ENCODE results near the gene LRRC25.

LRRC25 gene

GRCh38 chr19:18419195-18419698, 21.8 kb upstream of the LRRC25 start, which contains the start of gene SSBP4:
TSS of gene SSBP4 (plus strand) at chr19:18419398. CDS start at chr19:18419649, 251 bp downstream.
- no peak within 1 kb of the TSS for H3K9ac ChIP-seq (ENCODE audit: low read length)
- no peak within 1 kb of the TSS for H3K27ac ChIP-seq (ENCODE audit: low read length)
- peaks cover 14% of the 10 kb centered on the region for H3K4me1 ChIP-seq (ENCODE audit: control insufficient read depth, low read depth, low read length)
- no peaks in the 10 kb centered on the region for H3K9me3 ChIP-seq (ENCODE audit: control insufficient read depth, low read depth, low read length)
- H3K27me3 ChIP-seq (ENCODE audit: control insufficient read depth, insufficient read depth, low read length), result peaks cover 46% of the 10 kb centered on the region
- H3K4me3 ChIP-seq (ENCODE audit: low read length), result peak within 1 kb of the TSS; percentile 50
- no peaks in the 10 kb centered on the region for H3K36me3 ChIP-seq (ENCODE audit: control insufficient read depth, low read depth, low read length)

DNA sequence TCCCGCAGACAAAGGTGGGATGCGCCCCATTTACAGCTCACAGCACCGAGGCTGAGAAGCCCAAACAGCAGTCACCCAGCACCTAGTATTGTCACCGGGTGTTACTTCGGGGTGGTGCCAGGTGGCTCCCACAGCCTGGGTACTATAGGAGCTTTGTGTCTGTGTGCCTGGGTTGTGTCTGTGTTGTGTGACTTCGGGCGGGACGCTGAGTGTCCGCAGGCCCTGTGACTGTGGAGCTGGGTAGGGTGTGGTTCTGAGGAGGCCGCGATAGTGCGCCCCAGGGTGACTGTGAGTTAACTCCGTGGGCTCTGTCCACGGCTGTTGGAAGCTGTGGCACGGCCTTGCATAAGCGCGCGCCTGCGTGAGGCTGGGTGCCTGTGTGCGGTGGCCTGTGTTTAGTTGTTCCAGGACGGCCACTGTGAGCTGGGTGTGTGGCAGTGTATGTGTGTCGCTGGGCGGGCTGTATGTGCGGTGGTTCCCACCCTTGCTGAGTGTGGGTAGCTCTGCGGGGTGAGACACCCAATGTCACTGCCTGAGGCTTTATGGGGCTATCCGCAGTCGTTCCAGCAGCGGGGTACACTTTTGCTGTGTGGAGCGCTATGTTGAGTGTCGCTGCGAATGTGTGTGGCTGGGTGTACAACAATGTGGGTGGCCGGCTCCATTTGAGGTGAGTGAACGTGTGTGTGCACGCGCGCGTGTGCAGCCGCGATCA, 21.2 kb upstream of the LRRC25 start:
- Histone ChIP-seq H3K4me3 (ENCODE audit: low read length) (peak overlapping the region; percentile 31), H3K9ac (ENCODE audit: low read length) (no peak overlapping the region), H3K27me3 (ENCODE audit: control insufficient read depth, insufficient read depth, low read length) (peaks cover 46% of the 10 kb centered on the region), H3K9me3 (ENCODE audit: control insufficient read depth, low read depth, low read length) (no peaks in the 10 kb centered on the region), H3K27ac (ENCODE audit: low read length) (no peak overlapping the region), H3K4me1 (ENCODE audit: control insufficient read depth, low read depth, low read length) (peaks cover 10% of the 10 kb centered on the region), H3K36me3 (ENCODE audit: control insufficient read depth, low read depth, low read length) (no peaks in the 10 kb centered on the region)

DNA sequence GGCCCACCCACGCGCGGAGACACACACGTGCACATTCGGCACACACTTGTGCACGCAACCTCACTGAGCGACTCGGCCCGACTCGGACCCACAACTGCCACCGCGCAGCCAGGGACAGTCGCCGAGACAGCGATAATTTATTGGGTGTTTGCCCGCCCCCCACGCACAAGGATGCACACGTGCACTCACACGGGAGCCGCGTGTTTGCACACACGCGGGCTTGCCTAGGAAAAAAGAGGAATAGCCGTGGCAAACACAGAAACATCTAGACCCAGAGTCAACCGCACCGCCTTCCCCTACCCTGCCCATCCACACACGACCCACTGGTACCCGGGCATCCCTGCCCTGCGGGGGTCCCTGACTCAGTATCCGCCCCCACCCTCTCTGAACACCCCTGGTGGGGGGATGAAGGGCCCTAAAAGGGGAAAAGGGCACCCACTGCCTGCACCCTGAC, 20.6 kb upstream of the LRRC25 start:
- no peak overlapping the region for H3K9ac ChIP-seq (ENCODE audit: low read length)
- H3K4me1 ChIP-seq (ENCODE audit: control insufficient read depth, low read depth, low read length), result peaks cover 10% of the 10 kb centered on the region
- H3K9me3 ChIP-seq (ENCODE audit: control insufficient read depth, low read depth, low read length), result no peaks in the 10 kb centered on the region
- H3K27me3 ChIP-seq (ENCODE audit: control insufficient read depth, insufficient read depth, low read length), result peaks cover 46% of the 10 kb centered on the region
- peak overlapping the region; percentile 40 for H3K4me3 ChIP-seq (ENCODE audit: low read length)
- no peaks in the 10 kb centered on the region for H3K36me3 ChIP-seq (ENCODE audit: control insufficient read depth, low read depth, low read length)
- H3K27ac ChIP-seq (ENCODE audit: low read length), result no peak overlapping the region

DNA sequence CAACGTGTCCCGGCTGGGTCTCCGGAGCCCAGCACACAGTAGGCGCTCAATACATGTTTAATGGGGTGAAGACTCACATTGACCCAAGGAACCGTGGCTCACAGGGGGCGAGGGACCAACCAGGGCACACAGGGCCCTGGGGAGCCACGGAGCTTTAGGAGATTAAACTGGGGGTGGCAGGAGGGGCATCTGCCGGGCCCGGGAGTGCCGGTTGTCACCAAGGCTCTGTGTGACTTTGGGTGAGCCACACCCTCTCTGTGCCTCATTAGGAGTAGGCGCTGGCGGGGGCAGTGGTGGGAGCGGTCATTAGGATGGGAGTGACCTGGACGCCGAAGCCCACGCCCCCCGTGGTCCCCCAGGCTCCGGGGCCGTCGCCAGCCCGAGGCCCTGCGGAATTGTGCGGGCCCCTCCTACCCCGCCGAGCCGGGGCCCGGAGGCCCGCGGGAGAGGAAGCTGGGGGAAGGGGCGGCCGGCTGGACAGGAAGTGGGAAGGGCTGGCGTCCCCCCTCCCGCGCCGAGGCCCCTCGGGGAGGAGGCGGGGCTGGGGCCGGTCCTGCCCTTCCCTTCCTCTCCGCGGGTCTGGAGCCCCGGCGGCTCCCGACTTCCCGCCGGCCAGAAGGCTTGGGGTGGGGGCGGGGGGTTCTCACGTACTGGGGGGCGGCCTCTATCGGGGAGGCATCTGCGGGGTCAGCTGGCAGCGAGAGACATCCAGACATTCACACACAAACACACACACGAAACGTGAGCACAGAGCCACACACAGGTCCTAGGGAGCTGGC, 20.0 kb upstream of the LRRC25 start:
- Histone ChIP-seq H3K9me3 (ENCODE audit: control insufficient read depth, low read depth, low read length) (no peaks in the 10 kb centered on the region), H3K9ac (ENCODE audit: low read length) (peak overlapping the region; percentile 93)

DNA sequence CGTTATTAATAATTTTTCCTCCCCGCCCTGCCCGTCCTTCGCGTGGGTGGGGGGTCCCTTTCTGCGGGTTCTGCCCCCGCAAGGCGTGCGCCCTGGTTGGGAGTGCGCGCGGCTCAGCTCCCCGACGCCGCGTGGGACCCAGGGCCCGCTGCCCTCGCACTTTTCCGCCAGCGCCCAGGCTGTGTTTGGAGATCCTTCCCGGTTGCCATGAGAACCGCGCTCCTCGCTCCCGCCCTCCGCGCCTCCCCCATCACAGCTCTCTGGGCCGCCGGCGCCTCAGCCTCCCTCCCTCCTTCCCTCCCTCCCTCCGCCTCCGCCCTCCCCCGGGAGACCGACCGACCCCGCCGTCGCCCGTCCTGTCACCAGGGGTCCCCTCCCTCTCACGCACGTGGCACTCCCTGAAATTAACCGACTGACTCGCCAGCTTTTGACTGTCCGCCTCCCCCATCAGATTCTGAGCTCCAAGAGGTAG, 19.4 kb upstream of the LRRC25 start:
- peaks cover 10% of the 10 kb centered on the region for H3K4me1 ChIP-seq (ENCODE audit: control insufficient read depth, low read depth, low read length)
- peak overlapping the region; percentile 65 for H3K4me3 ChIP-seq (ENCODE audit: low read length)
- no peaks in the 10 kb centered on the region for H3K9me3 ChIP-seq (ENCODE audit: control insufficient read depth, low read depth, low read length)
- H3K36me3 ChIP-seq (ENCODE audit: control insufficient read depth, low read depth, low read length), result no peaks in the 10 kb centered on the region
- peak overlapping the region; percentile 93 for H3K9ac ChIP-seq (ENCODE audit: low read length)
- H3K27ac ChIP-seq (ENCODE audit: low read length), result peak overlapping the region; percentile 86
- H3K27me3 ChIP-seq (ENCODE audit: control insufficient read depth, insufficient read depth, low read length), result peaks cover 46% of the 10 kb centered on the region

More for the DNA sequence above, 20.0 kb upstream of the LRRC25 start:
- Histone ChIP-seq H3K4me3 (ENCODE audit: low read length) (peak overlapping the region; percentile 65), H3K27ac (ENCODE audit: low read length) (no peak overlapping the region), H3K4me1 (ENCODE audit: control insufficient read depth, low read depth, low read length) (peaks cover 10% of the 10 kb centered on the region), H3K27me3 (ENCODE audit: control insufficient read depth, insufficient read depth, low read length) (peaks cover 46% of the 10 kb centered on the region), H3K36me3 (ENCODE audit: control insufficient read depth, low read depth, low read length) (no peaks in the 10 kb centered on the region)

DNA sequence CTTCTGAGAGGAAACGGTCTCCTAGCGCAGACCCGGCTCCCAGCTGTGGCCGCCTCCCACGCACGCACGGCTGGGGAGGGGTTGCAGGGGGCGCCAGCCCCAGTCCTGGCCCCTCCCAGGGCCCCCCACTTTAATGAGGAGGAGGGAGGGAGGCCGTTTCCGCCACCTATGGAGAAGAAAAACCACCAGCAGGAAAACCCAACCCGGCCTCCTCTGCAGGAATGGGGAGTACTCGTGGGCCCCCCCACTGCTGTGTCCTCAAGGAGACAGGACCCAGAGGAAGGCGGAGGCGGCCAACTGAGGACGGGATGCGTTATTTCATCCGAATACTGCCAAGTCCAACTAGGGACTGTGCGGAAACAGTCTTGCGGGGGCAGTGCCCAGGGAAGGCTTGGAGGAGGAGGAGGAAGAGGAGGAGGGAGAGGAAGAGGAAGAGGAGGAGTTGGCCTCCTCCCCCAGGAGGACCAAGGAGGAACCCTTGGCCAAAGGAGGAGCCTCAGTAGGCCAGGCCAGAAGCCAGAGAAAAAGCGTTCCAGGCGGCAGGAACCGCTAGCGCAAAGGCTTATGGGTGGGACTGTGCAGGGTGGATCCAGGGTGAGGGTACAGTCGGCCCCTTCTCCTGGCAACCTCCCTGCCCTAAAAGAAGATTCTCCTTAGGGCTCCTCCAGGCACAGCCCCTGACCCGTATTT, 17.9 kb upstream of the LRRC25 start:
- Histone ChIP-seq H3K9me3 (ENCODE audit: control insufficient read depth, low read depth, low read length) (no peaks in the 10 kb centered on the region), H3K4me3 (ENCODE audit: low read length) (no peak overlapping the region), H3K36me3 (ENCODE audit: control insufficient read depth, low read depth, low read length) (no peaks in the 10 kb centered on the region), H3K27me3 (ENCODE audit: control insufficient read depth, insufficient read depth, low read length) (peaks cover 35% of the 10 kb centered on the region), H3K9ac (ENCODE audit: low read length) (no peak overlapping the region), H3K4me1 (ENCODE audit: control insufficient read depth, low read depth, low read length) (peaks cover 10% of the 10 kb centered on the region), H3K27ac (ENCODE audit: low read length) (no peak overlapping the region)

- H3K36me3 ChIP-seq (ENCODE audit: control insufficient read depth, low read depth, low read length), result no peaks in the 10 kb centered on the region
- peaks cover 28% of the 10 kb centered on the region for H3K27me3 ChIP-seq (ENCODE audit: control insufficient read depth, insufficient read depth, low read length)
- no peak overlapping the region for H3K4me3 ChIP-seq (ENCODE audit: low read length)
- no peak overlapping the region for H3K9ac ChIP-seq (ENCODE audit: low read length)
- H3K9me3 ChIP-seq (ENCODE audit: control insufficient read depth, low read depth, low read length), result no peaks in the 10 kb centered on the region
- H3K4me1 ChIP-seq (ENCODE audit: control insufficient read depth, low read depth, low read length), result peaks cover 10% of the 10 kb centered on the region
- no peak overlapping the region for H3K27ac ChIP-seq (ENCODE audit: low read length)
These were observed 17.2 kb upstream of the LRRC25 start for GRCh38 chr19:18414504-18415177.

- peaks cover 7% of the 10 kb centered on the region for H3K4me1 ChIP-seq (ENCODE audit: control insufficient read depth, low read depth, low read length)
- H3K9ac ChIP-seq (ENCODE audit: low read length), result no peak overlapping the region
- no peaks in the 10 kb centered on the region for H3K9me3 ChIP-seq (ENCODE audit: control insufficient read depth, low read depth, low read length)
- H3K27ac ChIP-seq (ENCODE audit: low read length), result no peak overlapping the region
- peaks cover 15% of the 10 kb centered on the region for H3K27me3 ChIP-seq (ENCODE audit: control insufficient read depth, insufficient read depth, low read length)
- H3K4me3 ChIP-seq (ENCODE audit: low read length), result no peak overlapping the region
- H3K36me3 ChIP-seq (ENCODE audit: control insufficient read depth, low read depth, low read length), result no peaks in the 10 kb centered on the region
These were observed 15.3 kb upstream of the LRRC25 start for GRCh38 chr19:18412610-18413239.

DNA sequence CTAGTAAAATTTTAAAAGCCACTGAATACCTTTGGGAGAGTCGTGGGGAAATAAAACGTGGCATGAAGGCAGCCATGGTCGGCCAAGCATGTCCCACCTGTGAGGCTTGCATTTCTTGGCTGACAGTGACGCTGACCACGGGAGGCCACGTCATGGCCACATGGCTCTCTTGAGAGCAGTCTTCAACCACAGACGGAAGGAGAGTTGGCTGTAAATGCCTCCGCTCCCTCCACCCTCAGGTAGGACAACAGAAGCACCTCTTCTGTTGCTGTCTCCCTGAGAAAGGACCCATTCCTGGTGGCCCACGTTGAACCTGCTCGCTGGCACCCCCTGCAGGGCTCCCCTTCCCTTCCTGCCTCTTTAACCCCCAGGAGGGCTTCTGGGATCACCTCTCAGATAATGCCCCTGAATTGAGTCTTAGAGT, 10.6 kb upstream of the LRRC25 start:
- no peaks in the 10 kb centered on the region for H3K36me3 ChIP-seq (ENCODE audit: control insufficient read depth, low read depth, low read length)
- no peaks in the 10 kb centered on the region for H3K9me3 ChIP-seq (ENCODE audit: control insufficient read depth, low read depth, low read length)
- no peak overlapping the region for H3K4me3 ChIP-seq (ENCODE audit: low read length)
- H3K27me3 ChIP-seq (ENCODE audit: control insufficient read depth, insufficient read depth, low read length), result no peaks in the 10 kb centered on the region
- no peaks in the 10 kb centered on the region for H3K4me1 ChIP-seq (ENCODE audit: control insufficient read depth, low read depth, low read length)
- H3K27ac ChIP-seq (ENCODE audit: low read length), result no peak overlapping the region
- no peak overlapping the region for H3K9ac ChIP-seq (ENCODE audit: low read length)

DNA sequence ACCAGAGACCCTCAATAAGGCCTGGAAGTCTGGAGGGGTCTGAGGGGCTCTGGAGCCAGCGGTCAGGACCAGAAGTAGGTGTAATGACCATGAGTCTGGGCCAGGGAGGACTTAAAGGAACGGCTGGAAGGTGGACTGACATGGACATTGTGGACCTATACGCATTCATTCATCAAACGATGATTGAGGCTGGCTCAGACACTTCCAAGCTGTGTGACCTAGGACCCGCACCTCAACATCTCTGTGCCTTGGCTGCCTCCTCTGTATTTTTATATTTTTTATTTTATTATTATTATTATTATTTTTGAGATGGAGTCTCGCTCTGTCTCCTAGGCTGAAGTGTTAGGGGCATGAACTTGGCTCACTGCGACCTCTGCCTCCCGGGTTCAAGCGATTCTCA, 9.3 kb upstream of the LRRC25 start:
- Histone ChIP-seq H3K4me1 (ENCODE audit: control insufficient read depth, low read depth, low read length) (no peaks in the 10 kb centered on the region), H3K36me3 (ENCODE audit: control insufficient read depth, low read depth, low read length) (no peaks in the 10 kb centered on the region), H3K9ac (ENCODE audit: low read length) (no peak overlapping the region)

More for the DNA sequence above, 9.3 kb upstream of the LRRC25 start:
- Histone ChIP-seq H3K27me3 (ENCODE audit: control insufficient read depth, insufficient read depth, low read length) (no peaks in the 10 kb centered on the region), H3K9me3 (ENCODE audit: control insufficient read depth, low read depth, low read length) (no peaks in the 10 kb centered on the region), H3K4me3 (ENCODE audit: low read length) (no peak overlapping the region), H3K27ac (ENCODE audit: low read length) (no peak overlapping the region)
